Nephron progenitor cell (in vitro differentiated cells): ENCODE results near the gene RNF26.

Source experiments
- DNase-seq: peaks from one replicate; pipeline ENCODE4 v3.0.0; 2021
- H3K27ac Mint-ChIP-seq: 2 replicates; pipeline ENCODE4 v1.8.0; 2021; ENCODE audit warnings: mild to moderate bottlenecking, moderate library complexity, mixed read lengths
- H3K27me3 Mint-ChIP-seq: 2 replicates; pipeline ENCODE4 v1.8.0; 2021; ENCODE audit warnings: mild to moderate bottlenecking, low read depth, mixed read lengths; ENCODE audit not compliant: poor library complexity
- H3K36me3 Mint-ChIP-seq: 2 replicates; pipeline ENCODE4 v1.8.0; 2021; ENCODE audit warnings: low read depth, mixed read lengths
- H3K4me1 Mint-ChIP-seq: 2 replicates; pipeline ENCODE4 v1.8.0; 2021; ENCODE audit warnings: mixed read lengths
- H3K4me3 Mint-ChIP-seq: 2 replicates; pipeline ENCODE4 v1.8.0; 2021; ENCODE audit warnings: mild to moderate bottlenecking, moderate library complexity, mixed read lengths
- H3K9me3 Mint-ChIP-seq: 2 replicates; pipeline ENCODE4 v1.8.0; 2021; ENCODE audit warnings: mild to moderate bottlenecking, moderate library complexity, mixed read lengths
- CTCF ChIP-seq: fragments of 200-600 bp; sonication (generic); IDR thresholded peaks from 2 replicates; pipeline ENCODE4 v1.5.0; 2021; ENCODE audit warnings: antibody characterized with exemption

RNF26 gene

GRCh38 chr11:119356349-119357031 is 22.2 kb downstream of the RNF26 start:
- Mint-ChIP-seq H3K27ac (no peak overlapping the region), H3K4me1 (peaks cover 58% of the 10 kb centered on the region), H3K27me3 (peaks cover 63% of the 10 kb centered on the region), H3K36me3 (peaks cover 19% of the 10 kb centered on the region), H3K9me3 (no peaks in the 10 kb centered on the region), H3K4me3 (peak overlapping the region; percentile 81)
- TF ChIP-seq CTCF, result peak; percentile 97
- DNase-seq, result peak; percentile 84

GRCh38 chr11:119357074-119357473 is 22.7 kb downstream of the RNF26 start:
- Mint-ChIP-seq H3K9me3 (no peaks in the 10 kb centered on the region), H3K4me3 (peak overlapping the region; percentile 71), H3K36me3 (peaks cover 19% of the 10 kb centered on the region), H3K27ac (no peak overlapping the region), H3K4me1 (peaks cover 63% of the 10 kb centered on the region), H3K27me3 (peaks cover 63% of the 10 kb centered on the region)
- TF ChIP-seq CTCF, result no peak
- DNase-seq, result no peak

GRCh38 chr11:119359365-119360214 is 25.3 kb downstream of the RNF26 start:
- Mint-ChIP-seq H3K4me1 (peaks cover 64% of the 10 kb centered on the region), H3K36me3 (peaks cover 19% of the 10 kb centered on the region), H3K4me3 (no peak overlapping the region), H3K27ac (no peak overlapping the region), H3K27me3 (peaks cover 56% of the 10 kb centered on the region), H3K9me3 (peaks cover under 1% of the 10 kb centered on the region)
- no peak for TF ChIP-seq CTCF
- DNase-seq, result no peak

GRCh38 chr11:119361056-119361787 is 26.9 kb downstream of the RNF26 start:
- H3K9me3 Mint-ChIP-seq, result peaks cover 3% of the 10 kb centered on the region
- H3K27ac Mint-ChIP-seq, result peak overlapping the region; percentile 94
- peaks cover 19% of the 10 kb centered on the region for H3K36me3 Mint-ChIP-seq
- peaks cover 66% of the 10 kb centered on the region for H3K4me1 Mint-ChIP-seq
- no peak for TF ChIP-seq CTCF
- H3K4me3 Mint-ChIP-seq, result peak overlapping the region; percentile 59
- peaks cover 59% of the 10 kb centered on the region for H3K27me3 Mint-ChIP-seq
- peak; percentile 69 for DNase-seq

- Mint-ChIP-seq H3K9me3 (peaks cover 3% of the 10 kb centered on the region), H3K27ac (no peak overlapping the region), H3K4me1 (peaks cover 68% of the 10 kb centered on the region), H3K36me3 (peaks cover 19% of the 10 kb centered on the region), H3K27me3 (peaks cover 61% of the 10 kb centered on the region), H3K4me3 (peak overlapping the region; percentile 55)
- no peak for DNase-seq
- no peak for TF ChIP-seq CTCF
Measured at GRCh38 chr11:119361941-119362725, 27.8 kb downstream of the RNF26 start.
